H1 (cell line): Measurements from ENCODE around the gene TAL2. TPM values are rescaled to one million over a fixed set of nuclear protein-coding genes. Genes with fewer than 3 reads are reported as not detected.

Source experiments
- polyA plus RNA-seq, 7 experiments: library from polyadenylated mRNA; depleted of rRNA in 3 of 7; stranded (reverse) in 5 of 7; unstranded in 2 of 7; fragments of >200 nt in 5 of 7; fragments of 200-250 nt in 2 of 7; gene quantifications; 1 replicate in 5 of 7; 2 replicates in 1 of 7; 4 replicates in 1 of 7; pipeline versions ENCODE4 v1.2.1 to v1.2.3, GENCODE V29; 2011 to 2013; ENCODE audit warnings: missing spikeins in 2 of 7, mixed read lengths in 2 of 7
- total RNA-seq: library from RNA; stranded (reverse); fragmentation: NEBNext Ultra II Directional; extraction: Animal tissue kit (Norgen Biotek cat#: 25700); gene quantifications from 2 replicates; pipeline ENCODE4 v1.2.1, GENCODE V29; 2021

Gene TAL2
- total and polyA plus RNA-seq, 2 of the 8 experiments (the other 6 are each of a cell fraction or from before 2014, with no cell fraction given), result 0.65 to 0.82 TPM

Other genes with a start within 250 kb of the TAL2 start
- 4.8 and 6.2 TPM in 2 replicates for gene FSD1L, start 214.4 kb upstream of the TAL2 start, total RNA-seq
- gene FSD1L, start 214.4 kb upstream of the TAL2 start, polyA plus RNA-seq (2011; rRNA removed), result 0.46 and 0.91 TPM in 2 replicates
- gene FKTN, start 104.3 kb upstream of the TAL2 start, total RNA-seq, result 12.4 and 13.4 TPM in 2 replicates
- 2.0 and 2.7 TPM in 2 replicates for gene FKTN, start 104.3 kb upstream of the TAL2 start, polyA plus RNA-seq (2011; rRNA removed)
- 12.4 and 17.5 TPM in 2 replicates for gene TMEM38B, start 32.1 kb downstream of the TAL2 start, total RNA-seq
- 5.6 and 10.6 TPM in 2 replicates for gene TMEM38B, start 32.1 kb downstream of the TAL2 start, polyA plus RNA-seq (2011; rRNA removed)